Dendritic cell treated with granulocyte-macrophage colony-stimulating factor and Interleukin-4, amounts not matched to agents 40 ng/mL and 50 ng/mL, for 4 days (primary cell): ENCODE results near the gene ELN.

Experiments used
- H3K27ac Mint-ChIP-seq: one replicate; pipeline ENCODE4 v1.8.0; 2022; ENCODE audit warnings: mild to moderate bottlenecking, mixed read lengths
- H3K27me3 Mint-ChIP-seq: one replicate; pipeline ENCODE4 v1.8.0; 2022; ENCODE audit warnings: mild to moderate bottlenecking, mixed read lengths
- H3K36me3 Mint-ChIP-seq: one replicate; pipeline ENCODE4 v1.8.0; 2022; ENCODE audit warnings: low read depth, mixed read lengths
- H3K4me1 Mint-ChIP-seq: one replicate; pipeline ENCODE4 v1.8.0; 2022; ENCODE audit warnings: low read depth, mixed read lengths
- H3K4me3 Mint-ChIP-seq: one replicate; pipeline ENCODE4 v1.8.0; 2022; ENCODE audit warnings: mild to moderate bottlenecking, moderate library complexity, mixed read lengths
- H3K9me3 Mint-ChIP-seq: one replicate; pipeline ENCODE4 v1.8.0; 2022; ENCODE audit warnings: mixed read lengths
- intact Hi-C: fragments of 100-400 bp; cut with micrococcal nuclease; formaldehyde crosslinking; loops from one replicate; pipeline ENCODE4 v1.15.0; 2022

ELN gene

DNA sequence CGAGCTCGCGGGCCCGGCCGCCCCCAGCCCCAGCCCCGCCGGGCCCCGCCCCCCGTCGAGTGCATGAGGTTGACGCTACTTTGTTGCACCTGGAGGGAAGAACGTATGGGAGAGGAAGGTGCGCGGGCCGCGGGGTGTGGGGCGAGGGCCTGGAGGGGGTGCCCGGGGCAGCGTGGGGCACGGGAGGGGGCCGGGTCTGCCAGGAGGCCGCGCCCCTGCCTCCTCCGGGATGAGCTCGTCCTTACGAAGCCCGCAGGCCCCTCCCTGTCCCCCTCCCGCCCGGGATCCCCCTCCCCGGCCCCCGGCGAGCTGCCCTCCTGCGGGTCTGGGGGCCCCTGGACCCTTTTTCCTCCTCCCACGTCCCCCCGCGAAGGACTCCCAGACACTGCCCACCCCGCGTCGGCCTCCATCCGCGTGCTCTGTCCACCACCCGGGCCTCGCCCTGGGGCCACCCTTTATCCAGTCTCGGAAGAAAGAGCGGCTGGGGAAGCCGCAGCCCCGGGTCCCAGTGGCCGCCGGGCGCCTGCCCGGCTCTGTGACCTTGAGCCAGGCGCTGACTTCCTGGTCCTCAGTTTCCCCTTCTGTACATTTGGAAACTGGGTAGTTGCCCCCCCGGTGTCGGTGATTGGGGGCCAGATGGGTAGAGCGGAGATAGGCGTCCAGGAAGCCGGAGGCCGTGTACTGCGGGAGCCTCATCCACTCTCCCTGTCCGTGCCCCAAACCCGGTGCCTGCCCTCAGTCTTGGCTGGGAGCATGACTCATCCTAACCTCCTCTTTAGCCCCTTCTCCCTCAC is 56.2 kb downstream of the ELN start:
- peak overlapping the region; percentile 83 for H3K27ac Mint-ChIP-seq
- H3K4me3 Mint-ChIP-seq: peak overlapping the region; percentile 91
- H3K27me3 Mint-ChIP-seq: no peaks in the 10 kb centered on the region
- H3K36me3 Mint-ChIP-seq: peaks cover 35% of the 10 kb centered on the region
- no peaks in the 10 kb centered on the region for H3K9me3 Mint-ChIP-seq
- intact Hi-C loops: loop anchor here (1.0 to 5.0 kb wide), 2 partner anchors 9 to 347 kb away; partner anchors contain the start of gene ABHD11
- H3K4me1 Mint-ChIP-seq: peaks cover 31% of the 10 kb centered on the region

DNA sequence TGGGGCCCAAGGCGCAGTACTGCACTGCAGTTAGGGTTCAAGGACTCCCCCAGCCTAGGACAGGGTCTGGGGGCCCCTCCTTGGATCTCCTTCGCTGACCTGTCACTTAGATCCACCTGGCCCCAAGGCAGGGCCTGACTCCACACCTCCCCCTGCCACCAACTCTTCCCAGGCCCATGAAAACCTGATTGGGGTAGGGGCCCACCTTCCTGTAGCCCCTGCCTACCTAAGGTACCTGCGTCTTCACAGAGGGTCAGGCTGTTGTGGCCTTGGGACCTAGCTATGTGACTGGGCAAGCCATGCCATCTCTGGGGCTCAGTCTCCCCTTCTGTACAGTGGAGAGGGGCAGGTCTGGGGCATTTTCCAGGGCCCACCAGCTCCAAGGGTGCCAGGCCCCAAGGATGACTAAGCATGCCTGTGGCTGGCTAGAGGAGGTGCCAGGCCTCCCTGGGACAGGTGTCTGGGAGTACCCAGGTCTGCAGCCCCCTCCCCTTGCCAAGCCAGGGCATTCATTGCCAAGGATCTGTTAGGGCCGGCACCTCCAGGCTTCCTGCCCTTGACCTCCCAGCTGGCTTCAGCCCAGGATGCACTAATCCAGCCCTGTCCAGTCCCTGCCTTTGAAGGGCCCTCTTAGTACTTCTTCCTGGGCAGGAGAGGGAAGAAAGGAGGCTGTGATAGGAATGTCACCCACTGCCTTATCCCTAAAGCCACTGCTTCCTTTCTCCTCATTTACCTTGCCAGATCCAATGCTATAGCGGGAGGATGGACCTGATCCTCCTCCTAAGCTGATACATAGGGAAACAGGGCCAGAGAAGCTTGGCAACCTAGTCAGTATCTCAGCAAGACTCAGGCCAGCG is 57.0 kb downstream of the ELN start:
- peaks cover 31% of the 10 kb centered on the region for H3K4me1 Mint-ChIP-seq
- H3K36me3 Mint-ChIP-seq: peaks cover 43% of the 10 kb centered on the region
- no peaks in the 10 kb centered on the region for H3K9me3 Mint-ChIP-seq
- H3K27ac Mint-ChIP-seq: peak overlapping the region; percentile 83
- no peaks in the 10 kb centered on the region for H3K27me3 Mint-ChIP-seq
- intact Hi-C loops: loop anchor here (5.0 kb wide), 1 partner anchor 348 kb away; the partner anchor contains the start of gene ABHD11
- peak overlapping the region; percentile 91 for H3K4me3 Mint-ChIP-seq

- Mint-ChIP-seq H3K27me3 (no peaks in the 10 kb centered on the region), H3K4me3 (no peak overlapping the region), H3K4me1 (peaks cover 38% of the 10 kb centered on the region), H3K9me3 (no peaks in the 10 kb centered on the region), H3K27ac (no peak overlapping the region), H3K36me3 (peaks cover 43% of the 10 kb centered on the region)
- intact Hi-C loops: no loop called here
These were observed 59.9 kb downstream of the ELN start for GRCh38 chr7:74087791-74088453.

- H3K36me3 Mint-ChIP-seq: peaks cover 56% of the 10 kb centered on the region
- H3K9me3 Mint-ChIP-seq: no peaks in the 10 kb centered on the region
- H3K27ac Mint-ChIP-seq: peak overlapping the region; percentile 88
- H3K4me3 Mint-ChIP-seq: peak overlapping the region; percentile 93
- H3K4me1 Mint-ChIP-seq: peaks cover 48% of the 10 kb centered on the region
- no peaks in the 10 kb centered on the region for H3K27me3 Mint-ChIP-seq
- intact Hi-C loops: loop anchor here (5.0 kb wide), 1 partner anchor 80 kb away; the partner anchor contains the start of gene EIF4H
These were observed 64.5 kb downstream of the ELN start for GRCh38 chr7:74092321-74092963.

DNA sequence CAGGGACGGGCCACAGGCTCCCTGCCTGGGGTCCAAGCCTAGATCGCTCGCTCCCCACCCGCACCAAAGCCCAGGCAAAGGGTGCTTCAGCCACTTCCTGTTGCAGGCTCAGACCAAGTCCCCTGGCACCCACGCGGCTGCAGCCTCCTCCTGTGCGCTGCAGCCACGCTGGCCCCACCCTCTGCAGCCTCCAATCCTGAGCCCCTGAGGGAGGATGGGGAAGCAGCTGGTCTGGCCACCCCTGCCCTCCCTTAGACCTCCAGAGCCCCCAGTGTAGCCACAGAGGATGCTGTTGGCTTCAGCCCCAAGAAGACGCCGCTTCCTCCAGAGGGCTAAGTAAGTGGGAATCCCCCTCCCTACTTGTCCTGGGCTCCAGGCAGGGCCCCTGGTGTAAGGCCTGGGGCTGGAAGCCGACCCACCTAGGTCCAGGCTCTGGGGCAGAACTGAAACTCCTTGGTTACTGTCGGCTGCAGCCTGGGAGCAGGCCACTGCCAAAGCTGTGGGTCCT is 65.0 kb downstream of the ELN start:
- Mint-ChIP-seq H3K4me1 (peaks cover 53% of the 10 kb centered on the region), H3K27ac (peak overlapping the region; percentile 88), H3K36me3 (peaks cover 56% of the 10 kb centered on the region), H3K27me3 (no peaks in the 10 kb centered on the region), H3K9me3 (no peaks in the 10 kb centered on the region), H3K4me3 (peak overlapping the region; percentile 93)
- intact Hi-C loops: loop anchor here (1.0 to 5.0 kb wide), 2 partner anchors 10 to 79 kb away; partner anchors contain the start of genes EIF4H and LIMK1

DNA sequence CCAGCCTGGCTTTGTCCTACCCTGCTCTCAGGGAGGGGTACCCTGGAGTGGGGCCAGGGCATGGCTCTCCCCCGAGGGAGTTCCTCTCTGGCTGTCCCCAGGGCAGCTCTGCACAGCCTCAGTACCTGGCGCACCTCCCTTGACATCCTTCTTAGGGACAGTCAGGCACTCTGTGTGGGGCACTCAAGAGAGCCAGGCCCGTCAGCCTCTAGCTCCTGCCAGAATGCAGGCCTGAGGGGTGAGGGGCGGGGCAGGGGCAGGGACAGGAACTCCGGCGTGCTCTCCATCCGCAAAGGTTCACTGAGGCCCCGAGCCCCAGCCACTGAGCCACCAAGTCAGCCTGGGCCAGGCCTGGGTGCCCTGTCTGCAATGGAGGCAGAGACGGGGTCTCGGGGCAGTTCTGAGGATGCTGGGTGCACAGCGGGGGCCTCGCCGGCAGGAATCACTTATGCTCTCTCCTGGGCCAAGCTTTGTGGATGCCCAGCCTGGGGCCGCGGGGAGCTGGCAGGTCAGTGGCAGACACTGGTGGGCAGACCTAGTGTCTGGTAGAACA is 65.8 kb downstream of the ELN start:
- H3K36me3 Mint-ChIP-seq: peaks cover 56% of the 10 kb centered on the region
- intact Hi-C loops: loop anchor here (1.0 to 5.0 kb wide), 2 partner anchors 10 to 79 kb away; partner anchors contain the start of genes EIF4H and LIMK1
- H3K27me3 Mint-ChIP-seq: no peaks in the 10 kb centered on the region
- H3K4me3 Mint-ChIP-seq: peak overlapping the region; percentile 93
- H3K9me3 Mint-ChIP-seq: no peaks in the 10 kb centered on the region
- peaks cover 58% of the 10 kb centered on the region for H3K4me1 Mint-ChIP-seq
- H3K27ac Mint-ChIP-seq: peak overlapping the region; percentile 88

DNA sequence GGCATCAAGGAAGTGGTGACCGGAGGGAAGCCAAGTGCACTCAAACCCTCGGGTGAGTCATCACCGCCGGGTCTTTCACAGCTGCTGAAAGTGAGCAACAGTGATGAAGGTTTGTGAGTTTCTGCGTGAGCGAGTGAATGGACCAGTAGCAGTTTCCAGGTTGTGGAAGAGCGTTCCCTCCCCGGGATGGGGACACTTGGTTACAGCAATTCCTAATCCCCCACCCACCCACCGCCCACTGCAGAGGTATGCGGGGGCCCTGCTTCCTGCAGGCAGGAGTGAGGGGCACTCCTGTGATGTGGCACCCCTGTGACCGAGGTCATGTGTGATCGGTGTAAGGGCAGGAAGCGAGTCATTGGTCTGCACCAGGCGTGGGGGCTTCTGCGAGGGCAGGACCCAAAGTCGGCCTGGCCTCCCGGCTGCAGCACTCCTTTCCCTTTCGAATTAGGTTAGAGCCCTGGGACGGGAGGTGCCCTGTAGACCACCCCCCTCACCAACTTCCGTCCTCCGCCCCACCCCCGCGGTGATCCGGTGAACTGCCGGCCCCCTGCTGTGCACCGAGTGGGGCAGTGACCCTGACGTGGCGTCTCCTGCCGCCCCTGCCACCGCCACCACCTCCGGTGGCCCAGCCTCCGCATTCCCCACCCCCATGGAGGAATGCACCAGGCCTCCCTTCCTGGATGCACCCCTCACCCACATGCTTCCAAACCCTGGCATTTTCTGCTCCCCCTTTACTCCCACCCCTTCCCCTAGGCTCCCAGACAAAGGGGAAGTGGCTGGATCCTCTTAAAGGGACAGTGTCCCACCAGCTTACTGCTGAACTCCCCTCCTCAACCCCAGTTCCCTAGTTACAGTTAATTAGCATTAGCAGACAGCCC is 66.5 kb downstream of the ELN start:
- Mint-ChIP-seq H3K27me3 (no peaks in the 10 kb centered on the region), H3K4me1 (peaks cover 58% of the 10 kb centered on the region), H3K27ac (peak overlapping the region; percentile 88), H3K36me3 (peaks cover 56% of the 10 kb centered on the region), H3K4me3 (peak overlapping the region; percentile 93), H3K9me3 (no peaks in the 10 kb centered on the region)
- intact Hi-C loops: loop anchor here (5.0 kb wide), 1 partner anchor 78 kb away; the partner anchor contains the start of gene EIF4H

DNA sequence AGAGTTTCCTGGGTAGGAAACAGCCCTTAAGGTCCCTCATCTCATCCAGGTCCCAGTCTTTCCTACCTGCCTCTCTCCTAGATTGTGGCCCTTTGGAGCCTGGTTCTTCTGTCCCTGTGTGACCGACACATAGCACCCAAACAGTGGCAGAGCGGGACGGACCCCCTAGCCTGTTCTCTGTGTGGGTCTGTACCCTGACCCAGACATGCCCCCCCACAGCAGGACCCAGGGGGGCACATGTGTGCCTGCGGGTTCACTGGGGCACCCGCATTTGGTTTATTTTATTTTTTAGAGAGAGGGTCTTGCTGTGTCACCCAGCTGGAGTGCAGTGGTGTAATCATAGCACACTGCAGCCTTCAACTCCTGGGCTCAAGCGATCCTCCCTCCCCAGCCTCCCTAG is 67.2 kb downstream of the ELN start:
- no peaks in the 10 kb centered on the region for H3K27me3 Mint-ChIP-seq
- peaks cover 58% of the 10 kb centered on the region for H3K36me3 Mint-ChIP-seq
- H3K4me3 Mint-ChIP-seq: peak overlapping the region; percentile 93
- peak overlapping the region; percentile 88 for H3K27ac Mint-ChIP-seq
- intact Hi-C loops: no loop called here
- peaks cover 61% of the 10 kb centered on the region for H3K4me1 Mint-ChIP-seq
- H3K9me3 Mint-ChIP-seq: no peaks in the 10 kb centered on the region

DNA sequence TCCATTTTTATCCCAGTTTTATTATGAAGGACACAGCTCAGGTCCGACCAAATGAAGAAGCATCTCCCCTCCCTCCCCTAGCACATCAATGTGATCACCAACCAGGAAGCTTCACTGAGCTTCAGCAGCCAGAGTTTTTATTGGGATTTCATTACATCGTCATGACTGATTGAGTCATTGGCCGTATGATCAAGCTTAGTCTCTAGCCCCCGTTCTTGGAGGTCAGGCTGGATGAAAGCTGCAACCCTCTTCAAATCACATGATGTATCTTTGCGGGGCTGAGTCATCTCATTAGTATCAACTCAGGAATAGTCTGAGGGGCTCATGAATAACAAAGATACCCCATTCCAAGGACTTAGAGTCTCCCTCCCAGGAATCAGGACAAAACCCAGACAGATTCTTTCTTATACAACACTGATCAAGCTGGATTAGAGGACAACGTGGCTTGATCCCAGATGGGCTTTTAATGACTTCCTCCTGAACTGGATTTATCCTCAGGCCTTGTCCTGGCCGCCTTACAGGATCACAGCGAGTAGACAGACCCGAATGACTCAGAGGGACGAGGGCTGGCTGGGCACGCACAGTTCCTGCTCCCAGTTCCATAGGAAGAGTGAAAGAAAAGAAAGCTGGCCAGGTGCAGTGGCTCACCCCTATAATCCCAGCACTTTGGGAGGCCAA is 70.1 kb downstream of the ELN start:
- H3K27ac Mint-ChIP-seq: peak overlapping the region; percentile 86
- H3K4me1 Mint-ChIP-seq: peaks cover 61% of the 10 kb centered on the region
- H3K27me3 Mint-ChIP-seq: no peaks in the 10 kb centered on the region
- H3K4me3 Mint-ChIP-seq: no peak overlapping the region
- H3K9me3 Mint-ChIP-seq: no peaks in the 10 kb centered on the region
- peaks cover 84% of the 10 kb centered on the region for H3K36me3 Mint-ChIP-seq
- intact Hi-C loops: no loop called here

- Mint-ChIP-seq H3K27ac (peak overlapping the region; percentile 86), H3K36me3 (peaks cover 85% of the 10 kb centered on the region), H3K9me3 (no peaks in the 10 kb centered on the region), H3K4me1 (peaks cover 53% of the 10 kb centered on the region), H3K4me3 (no peak overlapping the region), H3K27me3 (no peaks in the 10 kb centered on the region)
- intact Hi-C loops: no loop called here
These were observed 71.1 kb downstream of the ELN start for GRCh38 chr7:74099031-74099430.

DNA sequence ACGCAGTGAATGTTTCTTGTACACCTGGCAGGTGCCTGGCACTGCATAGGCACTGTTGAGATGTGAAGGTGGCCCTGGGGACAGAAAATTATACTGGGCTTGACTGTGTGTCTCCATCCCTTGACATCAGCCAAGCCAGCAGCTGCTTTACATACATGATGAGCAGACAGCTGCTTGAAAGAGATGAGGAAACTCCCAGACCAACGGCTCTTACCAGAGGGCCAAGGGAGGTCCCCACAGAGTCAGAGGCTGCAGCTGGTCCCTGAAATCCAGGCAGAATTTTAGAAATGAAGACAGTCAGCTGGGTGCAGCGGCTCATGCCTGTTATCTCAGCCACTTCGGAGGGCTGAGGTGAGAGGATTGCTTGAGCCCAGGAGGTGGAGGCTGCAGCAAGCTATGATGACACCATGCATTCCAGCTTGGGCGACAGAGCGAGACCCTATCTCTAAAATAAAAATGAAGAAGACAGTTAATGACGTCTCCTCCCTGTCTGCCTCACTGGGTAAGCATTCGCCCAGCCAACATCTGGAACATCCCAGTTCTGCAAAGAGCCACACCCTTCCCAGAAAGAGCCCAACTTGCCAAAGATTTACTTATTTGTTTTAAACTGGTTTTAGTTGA is 73.2 kb downstream of the ELN start:
- peak overlapping the region; percentile 86 for H3K27ac Mint-ChIP-seq
- peak overlapping the region; percentile 20 for H3K4me3 Mint-ChIP-seq
- H3K27me3 Mint-ChIP-seq: no peaks in the 10 kb centered on the region
- peaks cover 97% of the 10 kb centered on the region for H3K36me3 Mint-ChIP-seq
- no peaks in the 10 kb centered on the region for H3K9me3 Mint-ChIP-seq
- intact Hi-C loops: no loop called here
- H3K4me1 Mint-ChIP-seq: peaks cover 41% of the 10 kb centered on the region
